ENCODE data around the gene SYNGR1. TPM values are rescaled to one million over a fixed set of nuclear protein-coding genes. Genes with fewer than 3 reads are reported as not detected.

Gene SYNGR1
- total RNA-seq, 1 donor from 2014 or later = not detected

DNA sequence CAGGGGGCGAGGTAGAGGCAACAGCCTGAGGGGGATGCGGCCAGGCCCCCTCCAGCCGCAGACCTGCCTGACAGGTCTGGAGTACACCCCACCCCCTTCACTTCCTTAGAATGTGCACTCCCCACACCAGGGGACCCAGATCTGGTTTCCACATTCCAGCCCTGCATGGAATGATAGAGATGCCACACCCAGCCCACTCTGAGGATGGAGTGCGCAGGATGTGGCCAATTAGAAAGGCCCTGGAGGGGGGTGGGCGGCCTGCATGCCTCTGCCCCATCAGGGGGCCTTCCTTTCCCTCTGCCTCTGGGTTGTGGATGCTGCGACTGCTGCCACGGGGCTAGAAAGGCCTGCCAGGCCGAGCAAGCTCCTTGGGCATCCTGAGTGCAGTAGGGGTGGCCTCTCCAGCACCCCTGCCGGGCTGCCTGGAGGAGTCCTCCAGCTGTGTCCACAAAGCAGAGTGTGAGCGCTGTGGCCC is 78.8 kb downstream of the SYNGR1 start:
- intact Hi-C loops (cut with micrococcal nuclease) = no loop called here
- Mint-ChIP-seq H3K4me3 (no peak overlapping the region), H3K9me3 (no peaks in the 10 kb centered on the region), H3K27ac (no peak overlapping the region), H3K4me1 (ENCODE audit: low read depth) (no peaks in the 10 kb centered on the region), H3K36me3 (ENCODE audit: low read depth) (peaks cover 14% of the 10 kb centered on the region), H3K27me3 (ENCODE audit: insufficient read depth) (no peaks in the 10 kb centered on the region)
- DNase-seq (ENCODE audit: low spot score) = no peak

DNA sequence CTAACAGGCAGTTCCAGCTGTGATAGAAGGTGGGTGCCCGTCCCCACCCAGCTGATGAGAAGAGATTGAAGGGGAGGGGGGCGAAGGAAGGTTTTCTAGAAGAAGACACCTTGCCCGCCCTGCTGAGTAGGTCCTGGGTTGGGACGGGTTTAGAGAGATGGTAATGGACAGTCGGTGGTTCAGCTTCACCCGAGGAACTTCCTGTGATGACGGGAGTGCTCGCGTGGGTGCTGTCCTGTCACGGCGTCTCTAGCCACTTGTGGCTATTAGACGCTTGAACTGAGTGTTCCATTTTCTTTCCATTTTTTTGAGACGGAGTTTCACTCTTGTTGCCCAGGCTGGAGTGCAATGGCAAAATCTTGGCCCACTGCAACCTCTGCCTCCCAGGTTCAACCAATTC is 79.4 kb downstream of the SYNGR1 start:
- intact Hi-C loops (cut with micrococcal nuclease) = no loop called here
- Mint-ChIP-seq H3K27me3 (ENCODE audit: insufficient read depth) (no peaks in the 10 kb centered on the region), H3K27ac (no peak overlapping the region), H3K36me3 (ENCODE audit: low read depth) (peaks cover 10% of the 10 kb centered on the region), H3K9me3 (no peaks in the 10 kb centered on the region), H3K4me1 (ENCODE audit: low read depth) (no peaks in the 10 kb centered on the region), H3K4me3 (no peak overlapping the region)
- DNase-seq (ENCODE audit: low spot score) = no peak

DNA sequence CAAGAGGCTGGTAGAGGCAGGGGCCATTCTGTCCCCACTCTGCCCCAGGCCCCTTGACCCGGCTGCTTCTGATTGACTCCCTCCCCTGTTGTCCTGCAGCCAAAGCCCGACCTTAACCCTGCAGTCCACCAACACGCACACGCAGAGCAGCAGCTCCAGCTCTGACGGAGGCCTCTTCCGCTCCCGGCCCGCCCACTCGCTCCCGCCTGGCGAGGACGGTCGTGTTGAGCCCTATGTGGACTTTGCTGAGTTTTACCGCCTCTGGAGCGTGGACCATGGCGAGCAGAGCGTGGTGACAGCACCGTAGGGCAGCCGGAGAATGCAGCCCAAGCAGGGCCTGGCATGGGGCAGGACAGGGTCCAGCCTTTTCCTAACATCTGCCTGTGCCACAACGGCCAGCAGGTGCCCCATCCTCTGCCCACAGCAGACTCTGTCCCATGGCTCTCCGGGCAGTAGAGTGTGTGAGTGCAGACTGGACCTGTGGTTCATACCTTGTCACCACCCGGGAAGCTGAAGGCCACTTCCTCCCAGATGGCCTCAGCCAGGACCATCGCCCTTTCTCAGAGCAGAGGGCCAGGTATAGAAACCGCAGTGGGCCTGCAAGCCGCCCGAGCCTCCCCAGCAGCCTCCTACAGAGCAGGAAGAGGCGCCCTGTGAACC is 80.3 kb downstream of the SYNGR1 start:
- H3K36me3 Mint-ChIP-seq (ENCODE audit: low read depth) = peaks cover 10% of the 10 kb centered on the region
- H3K4me1 Mint-ChIP-seq (ENCODE audit: low read depth) = no peaks in the 10 kb centered on the region
- no peak for DNase-seq (ENCODE audit: low spot score)
- no peaks in the 10 kb centered on the region for H3K9me3 Mint-ChIP-seq
- intact Hi-C loops (cut with micrococcal nuclease) = no loop called here
- no peak overlapping the region for H3K4me3 Mint-ChIP-seq
- H3K27me3 Mint-ChIP-seq (ENCODE audit: insufficient read depth) = no peaks in the 10 kb centered on the region
- H3K27ac Mint-ChIP-seq = no peak overlapping the region

DNA sequence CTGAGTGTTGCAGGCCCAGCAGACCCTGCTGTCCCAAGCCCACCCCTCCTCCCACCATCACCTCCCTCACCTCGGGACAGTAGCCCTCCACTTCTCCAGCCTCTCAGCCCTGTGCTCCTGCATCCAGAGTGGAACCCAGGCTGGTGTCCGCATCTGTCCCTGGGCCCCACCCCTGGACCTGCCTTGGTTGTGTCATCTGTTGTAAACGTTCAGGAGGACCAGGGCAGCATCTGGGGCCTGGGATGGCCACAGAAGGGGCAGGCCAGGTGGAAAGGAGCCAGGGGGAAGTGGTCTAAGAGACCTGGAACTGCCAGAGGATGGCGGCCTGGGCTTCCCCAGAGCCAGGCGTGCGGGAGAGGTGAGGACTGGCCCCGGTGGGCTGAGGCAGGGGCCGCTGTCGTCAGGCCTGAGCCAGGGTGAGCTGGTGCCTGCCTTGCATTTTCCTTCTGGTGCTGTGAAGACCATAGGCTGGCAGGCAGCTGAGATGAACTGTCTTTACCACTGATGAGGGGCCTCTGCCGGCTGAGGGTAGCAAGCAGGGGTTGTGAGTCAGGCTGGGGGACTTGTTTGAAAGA is 80.9 kb downstream of the SYNGR1 start:
- H3K4me3 Mint-ChIP-seq = no peak overlapping the region
- DNase-seq (ENCODE audit: low spot score) = no peak
- intact Hi-C loops (cut with micrococcal nuclease) = no loop called here
- H3K4me1 Mint-ChIP-seq (ENCODE audit: low read depth) = no peaks in the 10 kb centered on the region
- H3K27me3 Mint-ChIP-seq (ENCODE audit: insufficient read depth) = no peaks in the 10 kb centered on the region
- H3K9me3 Mint-ChIP-seq = no peaks in the 10 kb centered on the region
- peaks cover 10% of the 10 kb centered on the region for H3K36me3 Mint-ChIP-seq (ENCODE audit: low read depth)
- no peak overlapping the region for H3K27ac Mint-ChIP-seq

DNA sequence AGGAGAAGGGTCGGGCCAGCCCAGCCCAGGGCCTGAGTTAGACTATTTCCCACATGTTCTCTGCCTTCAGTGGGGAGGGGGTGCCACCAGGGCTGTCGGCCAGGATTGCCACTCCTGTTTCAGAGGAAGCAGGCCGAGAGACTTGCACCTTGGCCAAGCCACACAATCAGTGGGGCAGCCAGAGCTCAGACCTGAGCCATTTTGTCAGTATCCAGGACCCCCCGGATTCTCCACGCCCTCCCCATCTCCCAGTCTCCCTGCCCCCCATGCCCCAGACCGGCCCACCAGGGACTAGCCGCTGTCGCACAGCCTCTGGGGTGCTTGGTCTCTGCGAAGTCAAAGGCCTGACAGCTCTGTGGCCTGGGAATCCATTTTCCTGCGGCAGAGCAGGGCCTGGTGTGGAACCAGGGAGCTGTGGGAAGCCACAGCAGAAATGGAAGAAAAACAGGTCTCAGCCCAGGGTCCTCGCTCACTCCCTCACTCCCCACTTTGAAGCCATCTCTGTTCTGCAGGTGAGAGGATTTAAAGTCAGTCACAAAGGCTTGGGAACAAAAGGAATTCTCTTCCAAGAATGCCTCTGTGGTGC is 81.5 kb downstream of the SYNGR1 start:
- no peak for DNase-seq (ENCODE audit: low spot score)
- no peaks in the 10 kb centered on the region for H3K9me3 Mint-ChIP-seq
- H3K27ac Mint-ChIP-seq = no peak overlapping the region
- H3K36me3 Mint-ChIP-seq (ENCODE audit: low read depth) = peaks cover 10% of the 10 kb centered on the region
- no peaks in the 10 kb centered on the region for H3K27me3 Mint-ChIP-seq (ENCODE audit: insufficient read depth)
- H3K4me1 Mint-ChIP-seq (ENCODE audit: low read depth) = no peaks in the 10 kb centered on the region
- H3K4me3 Mint-ChIP-seq = no peak overlapping the region
- intact Hi-C loops (cut with micrococcal nuclease) = no loop called here

DNA sequence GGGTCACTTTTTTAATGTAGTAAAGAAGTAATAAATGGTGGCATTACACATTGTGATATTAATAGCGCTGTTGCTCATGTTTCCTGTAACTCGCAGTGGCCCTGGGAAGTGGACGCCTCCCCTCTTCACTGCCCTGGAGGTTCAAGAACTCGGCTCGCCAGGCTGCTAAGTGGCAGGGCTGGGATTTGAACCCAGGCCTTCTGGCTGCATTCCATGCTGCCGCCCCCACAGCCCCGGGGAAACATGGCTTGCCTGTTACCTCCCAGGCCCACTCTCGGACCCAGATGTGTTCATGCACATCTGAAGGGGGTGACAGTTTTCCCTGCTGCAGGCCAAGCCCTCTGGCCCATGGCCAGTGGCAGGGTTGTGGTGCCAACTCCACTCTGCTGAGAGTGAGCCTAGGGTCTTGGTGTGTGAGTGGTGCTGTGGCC is 82.0 kb downstream of the SYNGR1 start:
- Mint-ChIP-seq H3K4me1 (ENCODE audit: low read depth) (no peaks in the 10 kb centered on the region), H3K36me3 (ENCODE audit: low read depth) (peaks cover 10% of the 10 kb centered on the region), H3K27me3 (ENCODE audit: insufficient read depth) (no peaks in the 10 kb centered on the region), H3K27ac (no peak overlapping the region), H3K4me3 (no peak overlapping the region), H3K9me3 (no peaks in the 10 kb centered on the region)
- intact Hi-C loops (cut with micrococcal nuclease) = no loop called here
- DNase-seq (ENCODE audit: low spot score) = no peak

DNA sequence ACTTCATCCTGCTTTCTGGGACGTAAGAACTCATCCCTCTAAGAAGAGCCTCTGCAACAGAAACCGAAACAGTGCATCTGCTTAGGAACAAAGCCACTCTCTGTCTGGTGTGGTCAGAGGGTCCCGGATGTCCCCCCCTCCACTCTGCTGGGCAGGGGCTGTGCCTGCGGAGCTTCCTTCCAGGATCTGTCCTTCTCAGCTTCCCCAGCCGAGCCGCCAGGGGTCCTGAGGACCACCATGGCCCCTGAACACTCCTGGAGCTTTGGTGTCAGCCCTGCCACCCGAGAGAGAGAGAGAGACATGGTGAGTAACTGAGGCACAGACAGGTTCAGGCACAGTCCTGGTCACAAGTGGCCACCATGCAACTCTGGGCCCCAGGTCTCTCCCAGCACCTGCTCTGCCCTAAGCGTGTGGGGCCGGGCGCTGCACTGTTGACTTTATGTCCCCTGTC is 82.6 kb downstream of the SYNGR1 start:
- Mint-ChIP-seq H3K4me1 (ENCODE audit: low read depth) (no peaks in the 10 kb centered on the region), H3K27me3 (ENCODE audit: insufficient read depth) (no peaks in the 10 kb centered on the region), H3K9me3 (no peaks in the 10 kb centered on the region), H3K4me3 (no peak overlapping the region), H3K36me3 (ENCODE audit: low read depth) (peaks cover 10% of the 10 kb centered on the region), H3K27ac (no peak overlapping the region)
- DNase-seq (ENCODE audit: low spot score) = no peak
- intact Hi-C loops (cut with micrococcal nuclease) = no loop called here

DNA sequence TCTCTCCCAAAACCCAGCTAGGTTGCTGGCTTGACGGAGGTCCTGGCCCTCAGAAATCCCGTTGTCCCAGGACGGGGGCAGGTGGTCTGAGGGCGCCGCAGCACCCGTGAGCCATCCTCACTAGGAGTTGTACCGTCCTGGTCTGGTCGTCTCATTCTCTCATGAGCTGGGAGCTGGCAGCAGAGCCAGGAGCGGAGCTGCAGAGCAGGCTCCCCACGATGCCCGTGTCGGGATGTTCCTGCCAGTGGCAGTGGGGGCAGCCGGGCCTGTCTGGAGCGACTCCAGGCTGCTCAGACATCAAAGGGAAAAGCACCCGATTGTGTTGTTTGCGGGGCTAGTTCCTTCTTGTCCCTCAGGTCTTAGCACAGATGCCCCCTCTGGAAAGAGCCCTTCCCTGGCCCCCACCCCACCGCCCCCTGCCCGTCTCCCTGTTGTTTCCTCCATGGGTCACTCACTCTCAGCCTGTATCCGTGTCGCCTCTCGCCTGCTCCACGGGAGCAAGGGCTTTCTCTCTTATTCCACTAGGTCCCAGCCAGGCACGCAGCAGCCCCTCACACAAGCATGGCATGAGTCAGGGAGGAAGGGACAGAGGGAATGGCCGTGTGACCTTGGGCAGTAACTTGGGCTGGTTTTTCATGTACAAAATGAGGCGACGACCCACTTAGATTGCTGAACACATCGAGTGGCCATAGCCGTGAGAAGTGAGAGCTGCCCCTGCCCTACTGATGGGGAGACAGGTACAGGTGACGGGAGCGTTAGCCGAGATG is 83.9 kb downstream of the SYNGR1 start:
- DNase-seq (ENCODE audit: low spot score) = no peak
- Mint-ChIP-seq H3K4me1 (ENCODE audit: low read depth) (peaks cover 4% of the 10 kb centered on the region), H3K4me3 (no peak overlapping the region), H3K9me3 (no peaks in the 10 kb centered on the region), H3K27ac (peak overlapping the region; percentile 34), H3K36me3 (ENCODE audit: low read depth) (peaks cover 10% of the 10 kb centered on the region), H3K27me3 (ENCODE audit: insufficient read depth) (peaks cover 1% of the 10 kb centered on the region)
- intact Hi-C loops (cut with micrococcal nuclease) = no loop called here

DNA sequence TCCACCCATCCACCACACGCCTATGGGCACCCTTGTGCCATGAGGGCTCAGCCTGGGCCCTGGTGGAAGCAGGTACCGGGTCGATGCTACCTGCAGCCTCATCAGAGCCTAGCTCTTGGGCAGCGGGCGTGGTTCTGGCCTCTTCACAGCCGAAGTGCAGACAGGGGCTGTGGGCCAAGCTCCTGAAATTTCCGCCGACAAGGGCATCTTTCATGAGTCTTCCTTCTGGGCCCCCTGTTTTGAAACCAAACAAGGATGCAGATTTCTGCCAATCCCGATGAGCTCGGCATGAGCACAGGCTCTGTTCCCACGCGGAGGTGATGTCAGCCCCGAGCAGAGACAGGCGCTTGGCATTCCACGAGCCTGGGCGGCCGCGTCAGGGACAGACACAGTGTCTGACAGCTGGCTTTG is 84.5 kb downstream of the SYNGR1 start:
- no peak for DNase-seq (ENCODE audit: low spot score)
- peaks cover 7% of the 10 kb centered on the region for H3K36me3 Mint-ChIP-seq (ENCODE audit: low read depth)
- intact Hi-C loops (cut with micrococcal nuclease) = no loop called here
- H3K27me3 Mint-ChIP-seq (ENCODE audit: insufficient read depth) = peaks cover 7% of the 10 kb centered on the region
- H3K4me3 Mint-ChIP-seq = no peak overlapping the region
- H3K9me3 Mint-ChIP-seq = no peaks in the 10 kb centered on the region
- peaks cover 10% of the 10 kb centered on the region for H3K4me1 Mint-ChIP-seq (ENCODE audit: low read depth)
- H3K27ac Mint-ChIP-seq = no peak overlapping the region

DNA sequence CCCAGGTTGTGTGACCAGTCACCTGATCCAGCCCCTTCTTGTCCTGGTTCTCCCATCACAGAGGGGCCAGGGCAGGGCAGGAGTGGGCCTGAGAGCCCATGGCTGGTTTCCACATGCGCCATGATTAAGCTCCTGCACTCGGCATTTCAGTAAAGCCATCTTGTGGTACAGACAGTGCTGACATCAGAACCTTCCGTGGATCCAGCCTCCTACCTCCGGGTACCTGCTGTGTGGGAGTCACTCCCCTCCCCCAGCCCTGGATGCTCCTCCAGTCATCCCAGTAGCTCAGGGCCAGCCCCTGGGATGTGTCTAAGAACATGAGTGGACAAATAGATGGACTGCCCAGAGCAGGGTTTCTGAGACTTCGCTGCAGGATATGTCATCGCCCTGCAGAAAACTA is 84.9 kb downstream of the SYNGR1 start:
- intact Hi-C loops (cut with micrococcal nuclease) = no loop called here
- no peak overlapping the region for H3K27ac Mint-ChIP-seq
- no peaks in the 10 kb centered on the region for H3K9me3 Mint-ChIP-seq
- peaks cover 5% of the 10 kb centered on the region for H3K36me3 Mint-ChIP-seq (ENCODE audit: low read depth)
- no peak for DNase-seq (ENCODE audit: low spot score)
- no peak overlapping the region for H3K4me3 Mint-ChIP-seq
- H3K4me1 Mint-ChIP-seq (ENCODE audit: low read depth) = peaks cover 10% of the 10 kb centered on the region
- peaks cover 8% of the 10 kb centered on the region for H3K27me3 Mint-ChIP-seq (ENCODE audit: insufficient read depth)

Other genes with a start within 250 kb of the SYNGR1 start
- gene CBX7, start 197.3 kb upstream of the SYNGR1 start, total RNA-seq = 12.7 and 13.8 TPM in 2 replicates
- gene PDGFB, start 105.0 kb upstream of the SYNGR1 start, total RNA-seq = 0.78 and 1.2 TPM in 2 replicates
- 1,905 and 1,941 TPM in 2 replicates for gene RPL3, start 30.4 kb upstream of the SYNGR1 start, total RNA-seq
- gene TAB1, start 49.8 kb downstream of the SYNGR1 start, total RNA-seq = 23.5 and 27.7 TPM in 2 replicates
- 1.2 TPM in 2 replicates for gene MGAT3, start 107.0 kb downstream of the SYNGR1 start, total RNA-seq
- 59.4 and 60.2 TPM in 2 replicates for gene MIEF1, start 152.3 kb downstream of the SYNGR1 start, total RNA-seq
- 387 and 390 TPM in 2 replicates for gene ATF4, start 170.6 kb downstream of the SYNGR1 start, total RNA-seq
- 98.7 and 101 TPM in 2 replicates for gene RPS19BP1, start 182.8 kb downstream of the SYNGR1 start, total RNA-seq
- 0.02 and 0.03 TPM in 2 replicates for gene CACNA1I, start 220.8 kb downstream of the SYNGR1 start, total RNA-seq

Data from activated T-helper 1 cell treated with anti-CD3 and anti-CD28 coated beads, Interleukin-12 subunit alpha, Interleukin-12 subunit beta, Interleukin-2, Interleukin-4 antibody, amounts not matched to agents 30 ng/mL and 10 ng/mL and 1 ng/mL, durations not matched to agents 14 hours and 24 hours and 36 hours (primary cell).